GM10266 (cell line): Measurements from ENCODE around the gene SSBP4.

Experiments used
- DNase-seq: peaks from one replicate; pipeline ENCODE4 v3.0.0; 2012; ENCODE audit errors: extremely low spot score
- TF ChIP-seq, protein P1 (sequence below): IDR thresholded peaks from 2 replicates; pipeline ENCODE4 v1.5.1; 2012; ENCODE audit warnings: mild to moderate bottlenecking, low read depth; ENCODE audit not compliant: control insufficient read depth, insufficient read depth; ENCODE audit errors: missing control alignments

Gene SSBP4

GRCh38 chr19:18423258-18424020 lies 4.2 kb downstream of the SSBP4 start:
- TF ChIP-seq, protein P1, sequence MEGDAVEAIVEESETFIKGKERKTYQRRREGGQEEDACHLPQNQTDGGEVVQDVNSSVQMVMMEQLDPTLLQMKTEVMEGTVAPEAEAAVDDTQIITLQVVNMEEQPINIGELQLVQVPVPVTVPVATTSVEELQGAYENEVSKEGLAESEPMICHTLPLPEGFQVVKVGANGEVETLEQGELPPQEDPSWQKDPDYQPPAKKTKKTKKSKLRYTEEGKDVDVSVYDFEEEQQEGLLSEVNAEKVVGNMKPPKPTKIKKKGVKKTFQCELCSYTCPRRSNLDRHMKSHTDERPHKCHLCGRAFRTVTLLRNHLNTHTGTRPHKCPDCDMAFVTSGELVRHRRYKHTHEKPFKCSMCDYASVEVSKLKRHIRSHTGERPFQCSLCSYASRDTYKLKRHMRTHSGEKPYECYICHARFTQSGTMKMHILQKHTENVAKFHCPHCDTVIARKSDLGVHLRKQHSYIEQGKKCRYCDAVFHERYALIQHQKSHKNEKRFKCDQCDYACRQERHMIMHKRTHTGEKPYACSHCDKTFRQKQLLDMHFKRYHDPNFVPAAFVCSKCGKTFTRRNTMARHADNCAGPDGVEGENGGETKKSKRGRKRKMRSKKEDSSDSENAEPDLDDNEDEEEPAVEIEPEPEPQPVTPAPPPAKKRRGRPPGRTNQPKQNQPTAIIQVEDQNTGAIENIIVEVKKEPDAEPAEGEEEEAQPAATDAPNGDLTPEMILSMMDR: no peak
- no peak for DNase-seq

DNA sequence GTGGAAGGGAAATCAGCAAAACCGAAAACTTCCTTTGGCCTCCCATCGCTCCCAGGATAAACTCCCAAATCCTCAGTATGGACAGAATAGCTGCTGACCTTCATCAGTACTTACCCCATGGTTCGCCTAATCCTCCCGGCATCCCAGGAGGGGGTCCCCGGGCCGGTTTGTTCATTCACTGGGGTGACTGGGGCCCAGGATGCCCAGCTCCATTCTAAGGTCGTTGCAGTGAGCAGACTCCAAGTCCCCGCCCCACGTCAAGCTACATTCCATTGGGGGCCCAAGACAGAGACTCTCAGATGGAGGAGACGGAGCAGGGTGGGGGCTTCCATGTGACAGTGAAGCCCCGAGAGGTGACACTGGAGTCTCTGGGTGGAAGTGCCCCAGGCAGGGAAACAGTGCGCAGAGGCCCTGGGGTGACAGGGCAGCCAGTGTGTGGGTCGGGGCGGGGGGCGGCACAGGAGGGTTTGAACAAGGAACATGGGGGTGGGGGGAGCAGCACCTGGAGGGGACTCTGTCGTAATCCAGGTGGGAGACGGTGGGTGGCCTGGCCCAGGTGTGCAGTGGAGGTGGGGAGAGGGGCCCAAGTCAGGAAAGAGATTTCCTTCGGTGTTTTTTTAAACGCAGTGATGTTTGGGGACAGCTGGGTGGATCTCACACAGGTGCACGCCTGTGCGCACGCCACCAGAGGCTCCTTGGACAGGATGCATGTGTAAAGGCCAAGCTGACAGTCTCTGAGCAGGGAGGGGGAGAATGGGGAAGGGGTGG lies 5.1 kb downstream of the SSBP4 start:
- DNase-seq: no peak
- TF ChIP-seq, protein P1: no peak

GRCh38 chr19:18424890-18425514 lies 5.8 kb downstream of the SSBP4 start:
- no peak for DNase-seq
- TF ChIP-seq, protein P1: no peak

- TF ChIP-seq, protein P1: no peak
- DNase-seq: no peak
These were observed 6.6 kb downstream of the SSBP4 start for GRCh38 chr19:18425515-18426415.

DNA sequence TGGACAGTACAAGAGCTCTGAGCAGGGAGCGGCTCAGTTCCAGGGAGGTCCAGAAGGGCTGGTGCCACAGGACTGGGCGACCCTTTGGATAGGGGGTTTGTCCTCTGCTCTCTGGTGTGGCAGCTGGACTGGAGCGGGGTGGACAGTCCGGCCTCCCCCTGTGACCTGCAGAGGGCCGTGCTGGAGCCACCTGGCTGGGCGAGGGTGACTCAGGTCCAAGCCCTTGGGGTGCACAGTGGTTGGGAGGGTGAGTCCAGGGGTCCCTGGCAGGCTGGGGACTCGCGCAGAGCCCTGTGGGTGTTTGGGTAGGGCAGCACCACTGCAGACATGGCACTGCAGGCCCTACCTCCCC lies 7.2 kb downstream of the SSBP4 start:
- TF ChIP-seq, protein P1: no peak
- no peak for DNase-seq

- TF ChIP-seq, protein P1: no peak
- no peak for DNase-seq
These were observed 8.0 kb downstream of the SSBP4 start for GRCh38 chr19:18427080-18427742.
